SK-N-DZ (cell line): ENCODE results near the gene ANKRD31.
"Not testable (repeated sequence)": the region's sequence is repeated elsewhere in the genome, so short reads cannot be mapped to it uniquely, and the experiment has no call there.

ENCODE experiments used
- DNase-seq: peaks from one replicate; pipeline ENCODE4 v3.0.0-alpha.2; 2015; ENCODE audit warnings: low spot score

The ANKRD31 gene

GRCh38 chr5:75235711-75236110, 967 bp downstream of the ANKRD31 start:
- peak; percentile 12 for DNase-seq

GRCh38 chr5:75234251-75234650, 2.4 kb downstream of the ANKRD31 start:
- DNase-seq = no peak

DNA sequence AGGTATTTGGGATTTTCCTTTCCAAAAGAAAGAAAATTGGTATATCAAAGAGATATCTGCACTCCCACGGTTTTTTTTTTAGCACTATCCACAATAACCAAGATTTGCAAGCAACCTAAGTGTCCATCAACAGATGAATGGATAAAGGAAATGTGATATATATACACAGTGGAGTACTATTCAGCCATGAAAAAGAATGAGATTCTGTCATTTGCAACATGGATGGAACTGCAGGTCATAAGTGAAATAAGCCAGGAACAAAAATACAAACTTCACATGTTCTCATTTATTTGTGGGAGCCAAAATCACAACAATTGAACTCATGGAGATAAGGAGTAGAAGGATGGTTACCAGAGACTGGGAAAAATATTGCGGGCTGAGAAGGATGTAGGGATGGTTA, 9.8 kb downstream of the ANKRD31 start:
- DNase-seq = no peak

- no peak for DNase-seq
Measured at GRCh38 chr5:75225506-75225905, 11.2 kb downstream of the ANKRD31 start.

- not testable (repeated sequence) for DNase-seq
Measured at GRCh38 chr5:75220787-75221186, 15.9 kb downstream of the ANKRD31 start.

- peak; percentile 82 for DNase-seq
Measured at GRCh38 chr5:75214928-75215327, 21.8 kb downstream of the ANKRD31 start.

GRCh38 chr5:75214409-75214808, 22.3 kb downstream of the ANKRD31 start:
- DNase-seq = no peak

GRCh38 chr5:75203604-75204003, 33.1 kb downstream of the ANKRD31 start:
- DNase-seq = no peak

DNA sequence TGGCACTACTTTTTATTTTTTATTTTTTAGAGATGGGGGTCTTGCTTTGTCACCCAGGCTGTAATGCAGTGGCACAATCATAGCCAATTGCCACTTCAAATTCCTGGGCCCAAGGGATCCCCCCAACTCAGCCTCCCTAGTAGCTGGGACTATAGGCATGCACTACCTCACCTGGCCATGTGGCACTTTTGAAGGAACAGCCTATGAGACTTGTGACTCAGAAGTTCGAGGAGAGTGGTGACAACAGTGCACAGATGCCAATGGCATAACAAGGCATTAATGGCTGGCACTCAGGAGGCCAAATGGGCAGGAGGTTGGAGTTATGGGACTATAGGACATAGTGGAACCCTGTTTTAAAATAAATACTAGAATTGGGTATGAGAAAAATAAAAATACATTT, 33.7 kb downstream of the ANKRD31 start:
- DNase-seq = no peak

- no peak for DNase-seq
Measured at GRCh38 chr5:75200776-75201175, 35.9 kb downstream of the ANKRD31 start.

GRCh38 chr5:75199946-75200345, 36.7 kb downstream of the ANKRD31 start:
- no peak for DNase-seq

DNA sequence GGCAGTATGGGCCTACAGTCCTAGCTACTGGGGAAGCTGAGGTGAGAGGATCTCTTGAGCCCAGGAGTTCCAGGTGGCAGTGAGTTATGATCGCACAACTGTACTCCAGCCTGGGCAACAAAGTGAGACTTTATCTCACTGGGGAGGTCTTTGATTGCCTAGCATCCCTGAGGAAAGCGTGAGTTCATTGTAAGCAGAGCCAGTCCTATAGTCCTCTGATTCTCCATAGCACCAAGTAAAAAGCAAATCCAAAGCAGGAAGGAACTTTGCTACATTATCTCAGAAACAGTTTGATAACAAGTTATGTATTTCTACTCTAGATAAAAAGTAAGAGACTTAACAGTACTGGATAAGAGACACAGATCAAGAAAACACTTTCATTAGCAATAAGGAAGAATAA, 37.6 kb downstream of the ANKRD31 start:
- no peak for DNase-seq

- DNase-seq = no peak
Measured at GRCh38 chr5:75197745-75198144, 38.9 kb downstream of the ANKRD31 start.

DNA sequence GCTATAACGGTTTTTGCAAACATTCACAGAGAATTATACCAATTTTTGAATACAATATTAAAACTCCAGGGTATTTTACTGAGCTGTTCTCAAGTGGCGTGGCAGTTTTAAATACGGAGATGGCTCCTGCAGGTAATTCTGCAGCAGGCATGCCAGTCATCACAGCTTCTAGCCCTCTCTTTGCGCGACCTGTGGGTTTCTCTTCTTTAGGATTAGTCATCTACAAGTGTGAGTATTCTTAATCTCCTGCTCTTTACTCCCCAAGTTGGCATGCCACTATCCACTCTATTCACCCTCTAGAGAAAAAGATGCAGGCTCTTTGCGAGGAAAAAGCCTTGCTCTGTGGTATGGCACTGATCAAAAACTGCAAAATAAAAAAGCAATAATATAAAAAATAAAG, 43.9 kb downstream of the ANKRD31 start:
- no peak for DNase-seq

DNA sequence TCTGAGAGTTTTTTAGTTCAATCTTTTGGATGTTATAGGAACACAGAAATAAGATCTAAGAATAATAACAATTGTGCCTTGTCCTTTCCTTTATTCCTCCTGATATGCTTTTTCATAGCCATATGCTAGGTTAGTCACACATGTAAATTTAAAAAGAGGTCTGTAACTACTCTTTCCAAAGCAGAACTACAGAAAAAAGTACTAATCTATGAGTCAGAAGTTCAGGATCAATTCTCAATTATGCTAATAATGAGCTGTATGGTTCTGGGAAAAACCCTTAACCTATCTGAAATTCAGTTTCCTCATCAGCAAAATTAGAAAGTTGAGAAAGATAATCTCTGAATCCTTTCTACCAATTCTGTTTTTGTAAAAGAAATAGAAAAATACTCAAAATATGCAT, 44.4 kb downstream of the ANKRD31 start:
- no peak for DNase-seq

GRCh38 chr5:75190227-75190626, 46.5 kb downstream of the ANKRD31 start:
- no peak for DNase-seq

- no peak for DNase-seq
Measured at GRCh38 chr5:75189353-75189752, 47.3 kb downstream of the ANKRD31 start.

DNA sequence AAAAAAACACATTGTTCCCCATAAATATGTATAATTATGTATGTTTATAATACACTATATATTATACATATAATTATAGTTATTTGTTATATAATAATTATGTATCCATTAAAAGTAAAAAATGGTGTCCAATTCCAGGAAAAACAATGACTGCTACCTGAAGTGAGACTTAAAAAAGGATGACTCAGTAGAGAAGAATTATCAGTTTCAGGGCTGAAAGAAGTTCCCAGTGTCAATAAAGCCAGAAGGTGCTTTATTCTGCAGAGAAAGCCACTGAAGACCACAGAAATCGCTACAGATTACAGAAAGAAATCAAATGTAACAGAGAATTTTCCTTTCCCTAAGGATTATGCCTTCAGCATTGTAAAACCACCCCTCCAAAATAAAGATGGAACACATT, 50.9 kb downstream of the ANKRD31 start:
- DNase-seq = no peak

- DNase-seq = not testable (repeated sequence)
Measured at GRCh38 chr5:75176009-75176408, 60.7 kb downstream of the ANKRD31 start.

GRCh38 chr5:75174872-75175271, 61.8 kb downstream of the ANKRD31 start:
- DNase-seq = not testable (repeated sequence)

GRCh38 chr5:75169516-75169915, 67.2 kb downstream of the ANKRD31 start:
- DNase-seq = no peak

GRCh38 chr5:75168026-75168735, 68.5 kb downstream of the ANKRD31 start:
- no peak for DNase-seq

DNA sequence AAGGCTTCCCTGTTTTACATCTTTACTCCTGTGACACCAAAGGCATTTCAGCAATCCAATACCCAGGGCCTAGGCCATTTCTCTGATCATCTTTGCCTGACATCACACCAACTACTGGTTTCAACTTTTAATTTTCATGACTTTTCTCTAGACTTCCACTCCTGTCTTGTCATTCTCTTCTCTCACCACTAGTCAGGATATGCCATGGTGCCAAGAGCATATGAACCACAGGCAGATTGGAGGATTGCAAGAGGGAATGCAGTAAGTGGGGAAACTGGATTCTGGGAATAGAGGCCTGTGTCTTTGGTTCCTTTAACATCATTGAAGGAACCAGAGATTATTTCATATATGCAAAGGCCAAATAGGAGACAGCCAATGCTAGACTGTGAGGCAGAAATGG, 69.3 kb downstream of the ANKRD31 start:
- DNase-seq = no peak

- DNase-seq = not testable (repeated sequence)
Measured at GRCh38 chr5:75161508-75161907, 75.2 kb downstream of the ANKRD31 start.
